Prostate gland (tissue), 2 donors: Measurements from ENCODE around the gene NKX1-1. TPM values are rescaled to one million over a fixed set of nuclear protein-coding genes. Genes with fewer than 3 reads are reported as not detected.

Experiments used
- DNase-seq: peaks from one replicate; pipeline ENCODE4 v3.0.0-alpha.2; 2019; ENCODE audit warnings: low spot score
- H3K27ac ChIP-seq, 2 donors: fragments of 200-600 bp; sonication (generic); 2 replicates each; pipeline ENCODE4 v1.5.1; 2017 to 2019
- H3K27me3 ChIP-seq: fragments of 200-600 bp; sonication (generic); replicated peaks from 2 replicates; pipeline ENCODE4 v1.5.1; 2019; ENCODE audit not compliant: insufficient read depth
- H3K36me3 ChIP-seq, 2 donors: fragments of 200-600 bp; sonication (generic); 1 replicate in 1 of 2; 2 replicates in 1 of 2; pipeline versions ENCODE4 v1.5.1 to v1.8.1; 2017 to 2019
- H3K4me1 ChIP-seq: fragments of 200-600 bp; sonication (generic); replicated peaks from 2 replicates; pipeline ENCODE4 v1.5.1; 2019
- H3K4me3 ChIP-seq, 2 donors: fragments of 200-600 bp; sonication (generic); 2 replicates each; pipeline ENCODE4 v1.5.1; 2017 to 2019
- H3K9me3 ChIP-seq: fragments of 200-600 bp; sonication (generic); 2 replicates; pipeline ENCODE4 v1.5.1; 2017
- POLR2A ChIP-seq: fragments of 450-650 bp; IDR thresholded peaks from one replicate; pipeline ENCODE4 v1.6.1; 2016; ENCODE audit warnings: antibody characterized with exemption, mild to moderate bottlenecking
- POLR2AphosphoS5 ChIP-seq: sonication (generic); formaldehyde crosslinking; IDR thresholded peaks from one replicate; pipeline ENCODE4 v1.6.1; 2017; ENCODE audit warnings: antibody characterized with exemption
- WGBS: methylation state at CpG from one replicate; pipeline ENCODE4 v1.1.5; 2018; 5-methylcytosine and 5-hydroxymethylcytosine counted together
- intact Hi-C: fragments of 100-400 bp; cut with DNase I; formaldehyde crosslinking; loops from one replicate; pipeline ENCODE4 v1.14.2; 2022
- total RNA-seq, 2 donors: library from RNA; depleted of rRNA; stranded (reverse); fragments of >200 nt; gene quantifications; one replicate each; pipeline ENCODE4 v1.1.0, GENCODE V29; 2016
- TF ChIP-seq, protein P1 (sequence below), 4 experiments: fragments of 200-600 bp in 2 of 4; fragments of 450-650 bp in 2 of 4; sonication (generic) in 2 of 4; IDR thresholded peaks; 1 replicate in 3 of 4; 2 replicates in 1 of 4; pipeline ENCODE4 v1.5.1; 2016 to 2019; ENCODE audit warnings: antibody characterized with exemption in 4 of 4, mild to moderate bottlenecking in 2 of 4, moderate library complexity in 2 of 4

NKX1-1 gene
- total RNA-seq, 2 donors from 2014 or later: not detected

DNA sequence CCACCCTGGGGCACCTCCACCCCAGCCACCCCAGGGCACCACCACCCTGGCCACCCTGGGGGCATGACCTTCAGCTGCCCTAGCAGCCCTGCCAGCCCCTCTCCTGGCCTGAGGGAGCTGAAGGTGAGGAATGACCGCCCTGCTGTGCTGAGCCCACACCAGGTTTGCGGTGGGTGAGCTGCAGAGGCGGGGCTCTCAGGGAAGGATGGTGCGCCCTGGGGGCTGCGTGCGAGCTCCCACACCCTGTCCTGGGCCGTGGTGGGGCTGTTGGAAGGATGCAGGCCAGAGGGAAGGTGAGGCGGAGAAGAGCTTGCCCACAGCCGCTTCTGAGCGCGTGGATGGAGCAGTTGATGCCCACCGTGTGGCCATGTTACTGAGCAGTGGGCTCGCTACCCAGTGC, 41.5 kb downstream of the NKX1-1 start:
- no peaks in the 10 kb centered on the region for H3K9me3 ChIP-seq
- DNase-seq: no peak
- H3K4me3 ChIP-seq: no peak overlapping the region
- H3K36me3 ChIP-seq: no peaks in the 10 kb centered on the region
- no peaks in the 10 kb centered on the region for H3K27me3 ChIP-seq
- WGBS: 77% methylated on average over 13 of the region's 13 CpGs
- no peaks in the 10 kb centered on the region for H3K4me1 ChIP-seq
- no peak for TF ChIP-seq POLR2AphosphoS5
- TF ChIP-seq POLR2A: no peak
- TF ChIP-seq, protein P1, sequence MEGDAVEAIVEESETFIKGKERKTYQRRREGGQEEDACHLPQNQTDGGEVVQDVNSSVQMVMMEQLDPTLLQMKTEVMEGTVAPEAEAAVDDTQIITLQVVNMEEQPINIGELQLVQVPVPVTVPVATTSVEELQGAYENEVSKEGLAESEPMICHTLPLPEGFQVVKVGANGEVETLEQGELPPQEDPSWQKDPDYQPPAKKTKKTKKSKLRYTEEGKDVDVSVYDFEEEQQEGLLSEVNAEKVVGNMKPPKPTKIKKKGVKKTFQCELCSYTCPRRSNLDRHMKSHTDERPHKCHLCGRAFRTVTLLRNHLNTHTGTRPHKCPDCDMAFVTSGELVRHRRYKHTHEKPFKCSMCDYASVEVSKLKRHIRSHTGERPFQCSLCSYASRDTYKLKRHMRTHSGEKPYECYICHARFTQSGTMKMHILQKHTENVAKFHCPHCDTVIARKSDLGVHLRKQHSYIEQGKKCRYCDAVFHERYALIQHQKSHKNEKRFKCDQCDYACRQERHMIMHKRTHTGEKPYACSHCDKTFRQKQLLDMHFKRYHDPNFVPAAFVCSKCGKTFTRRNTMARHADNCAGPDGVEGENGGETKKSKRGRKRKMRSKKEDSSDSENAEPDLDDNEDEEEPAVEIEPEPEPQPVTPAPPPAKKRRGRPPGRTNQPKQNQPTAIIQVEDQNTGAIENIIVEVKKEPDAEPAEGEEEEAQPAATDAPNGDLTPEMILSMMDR (IDR thresholded peaks at IDR 0.05): no peak
- no peak overlapping the region for H3K27ac ChIP-seq
- intact Hi-C loops: no loop called here

DNA sequence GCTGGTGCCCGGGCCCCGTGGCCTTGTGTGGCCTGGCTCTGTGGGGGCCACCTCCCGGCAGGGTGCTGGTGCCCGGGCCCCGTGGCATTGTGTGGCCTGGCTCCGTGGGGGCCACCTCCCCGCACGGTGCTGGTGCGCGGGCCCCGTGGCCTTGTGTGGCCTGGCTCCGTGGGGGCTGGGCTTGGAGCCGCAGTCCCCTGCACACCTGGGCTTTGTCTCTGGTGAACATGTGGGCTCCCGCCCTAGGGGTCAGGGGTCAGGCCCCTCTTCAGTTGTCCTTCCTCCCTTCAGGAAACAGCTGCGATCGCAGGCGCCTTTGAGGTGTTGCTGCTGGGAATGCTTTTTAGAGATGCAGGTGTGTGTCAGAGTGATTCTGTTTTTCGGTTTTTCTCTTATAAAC, 42.0 kb downstream of the NKX1-1 start:
- WGBS: 93% methylated on average over 10 of the region's 18 CpGs
- TF ChIP-seq, protein P1 (IDR thresholded peaks at IDR 0.05): no peak
- TF ChIP-seq POLR2AphosphoS5 (no peak), POLR2A (no peak)

DNA sequence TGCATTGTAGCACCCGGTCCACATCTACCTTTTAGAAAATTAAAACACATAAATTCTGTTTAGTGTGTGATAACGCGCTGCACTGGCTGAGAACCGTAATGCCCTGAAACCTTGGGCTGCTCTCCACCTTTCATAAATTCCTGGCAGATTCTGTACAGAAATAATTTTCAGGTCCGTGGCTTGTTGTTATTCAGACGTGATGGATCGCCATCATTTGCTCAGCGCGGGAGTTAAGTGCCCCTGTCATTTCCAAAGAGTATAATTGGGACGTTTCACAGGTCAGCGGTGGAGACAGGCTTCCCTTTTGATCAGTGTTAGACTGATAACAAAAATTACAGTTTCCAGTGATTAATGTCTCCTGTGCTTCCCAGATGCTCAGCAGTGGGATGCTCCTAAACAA, 42.7 kb downstream of the NKX1-1 start:
- intact Hi-C loops: no loop called here
- Histone ChIP-seq H3K4me3 (no peak overlapping the region), H3K27ac (no peak overlapping the region), H3K36me3 (no peaks in the 10 kb centered on the region), H3K27me3 (no peaks in the 10 kb centered on the region), H3K4me1 (no peaks in the 10 kb centered on the region), H3K9me3 (no peaks in the 10 kb centered on the region)
- TF ChIP-seq POLR2A (no peak), POLR2AphosphoS5 (no peak)
- TF ChIP-seq, protein P1 (IDR thresholded peaks at IDR 0.05): no peak
- 92% methylated on average over 11 of the region's 11 CpGs for WGBS
- no peak for DNase-seq

More for the DNA sequence above, 42.0 kb downstream of the NKX1-1 start:
- intact Hi-C loops: no loop called here
- H3K27me3 ChIP-seq: no peaks in the 10 kb centered on the region
- H3K27ac ChIP-seq: no peak overlapping the region
- H3K4me3 ChIP-seq: no peak overlapping the region
- H3K4me1 ChIP-seq: no peaks in the 10 kb centered on the region
- no peaks in the 10 kb centered on the region for H3K36me3 ChIP-seq
- DNase-seq: no peak
- no peaks in the 10 kb centered on the region for H3K9me3 ChIP-seq

DNA sequence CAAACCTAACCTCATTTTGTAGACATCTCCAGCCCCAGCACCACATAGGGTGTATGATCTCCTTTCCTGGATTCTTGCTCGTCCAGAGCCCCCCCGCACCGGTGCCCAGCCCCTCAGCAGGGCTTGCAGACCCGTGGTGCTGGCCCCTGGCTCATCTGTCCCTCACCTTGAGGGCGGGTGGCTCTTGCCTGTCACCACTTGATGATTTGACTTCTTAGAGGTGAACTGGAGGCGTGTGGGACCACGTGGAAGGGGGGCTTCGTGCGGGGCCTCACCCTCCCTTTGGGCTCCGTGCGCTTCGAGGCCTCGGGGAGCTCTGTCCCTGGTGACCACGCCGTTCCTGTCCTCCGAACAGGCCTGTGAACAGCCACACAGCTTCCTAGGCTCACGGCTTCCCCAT, 43.7 kb downstream of the NKX1-1 start:
- Histone ChIP-seq H3K36me3 (peaks cover 0 to 6% of the 10 kb centered on the region in 2 donors), H3K4me1 (no peaks in the 10 kb centered on the region), H3K27ac (no peak overlapping the region), H3K4me3 (no peak overlapping the region), H3K9me3 (no peaks in the 10 kb centered on the region), H3K27me3 (no peaks in the 10 kb centered on the region)
- no peak for DNase-seq
- WGBS: 93% methylated on average over 17 of the region's 17 CpGs
- intact Hi-C loops: no loop called here
- TF ChIP-seq, protein P1 (IDR thresholded peaks at IDR 0.05): no peak

DNA sequence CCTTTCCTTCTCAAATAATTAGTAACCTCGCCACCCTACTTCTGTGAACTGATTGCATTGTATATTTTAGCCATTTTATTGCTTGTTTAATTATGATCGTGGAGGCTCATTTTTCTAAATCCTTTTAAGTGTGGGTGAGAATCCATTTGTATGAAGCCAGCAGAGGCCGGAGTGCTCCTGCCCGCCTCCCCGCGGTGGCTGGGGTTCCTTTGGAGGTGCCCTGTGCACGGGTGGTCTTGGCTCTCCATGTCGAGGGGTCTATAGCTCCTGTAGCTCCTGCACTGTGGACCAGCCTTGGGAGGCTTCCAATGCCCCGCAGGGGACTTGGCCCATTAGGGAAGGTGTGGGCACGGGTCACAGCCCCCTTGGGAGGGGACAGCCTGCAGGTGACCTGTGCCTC, 44.2 kb downstream of the NKX1-1 start:
- 87% methylated on average over 10 of the region's 10 CpGs for WGBS
- no peaks in the 10 kb centered on the region for H3K4me1 ChIP-seq
- intact Hi-C loops: no loop called here
- no peak for TF ChIP-seq POLR2A
- TF ChIP-seq POLR2AphosphoS5: no peak
- TF ChIP-seq, protein P1 (IDR thresholded peaks at IDR 0.05): no peak
- no peak overlapping the region for H3K27ac ChIP-seq
- DNase-seq: no peak
- H3K36me3 ChIP-seq: peaks cover 0 to 6% of the 10 kb centered on the region in 2 donors
- no peaks in the 10 kb centered on the region for H3K27me3 ChIP-seq
- H3K9me3 ChIP-seq: no peaks in the 10 kb centered on the region
- no peak overlapping the region for H3K4me3 ChIP-seq
